ENCODE data around the gene CDH4.

DNA sequence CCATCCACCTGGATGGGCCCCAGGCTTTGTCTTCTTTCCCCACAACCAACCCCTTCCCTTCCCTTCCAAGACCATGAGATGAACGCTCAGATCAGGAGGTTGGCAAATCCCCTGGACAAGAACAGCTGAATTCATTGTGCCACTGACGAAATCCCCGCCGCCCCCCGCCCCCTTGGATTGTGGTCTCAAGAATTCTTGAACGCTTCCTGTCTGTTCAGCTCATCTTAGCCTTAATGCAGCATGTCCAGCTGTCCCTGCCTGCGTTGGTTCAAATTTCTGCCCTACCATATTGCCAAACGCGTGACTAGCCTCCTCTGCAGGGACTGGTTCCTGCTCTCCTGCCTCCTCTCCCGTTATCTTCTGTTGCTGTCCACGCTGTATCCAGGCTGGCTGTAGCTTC is 133.2 kb downstream of the CDH4 start:
- TF ChIP-seq, protein P1, sequence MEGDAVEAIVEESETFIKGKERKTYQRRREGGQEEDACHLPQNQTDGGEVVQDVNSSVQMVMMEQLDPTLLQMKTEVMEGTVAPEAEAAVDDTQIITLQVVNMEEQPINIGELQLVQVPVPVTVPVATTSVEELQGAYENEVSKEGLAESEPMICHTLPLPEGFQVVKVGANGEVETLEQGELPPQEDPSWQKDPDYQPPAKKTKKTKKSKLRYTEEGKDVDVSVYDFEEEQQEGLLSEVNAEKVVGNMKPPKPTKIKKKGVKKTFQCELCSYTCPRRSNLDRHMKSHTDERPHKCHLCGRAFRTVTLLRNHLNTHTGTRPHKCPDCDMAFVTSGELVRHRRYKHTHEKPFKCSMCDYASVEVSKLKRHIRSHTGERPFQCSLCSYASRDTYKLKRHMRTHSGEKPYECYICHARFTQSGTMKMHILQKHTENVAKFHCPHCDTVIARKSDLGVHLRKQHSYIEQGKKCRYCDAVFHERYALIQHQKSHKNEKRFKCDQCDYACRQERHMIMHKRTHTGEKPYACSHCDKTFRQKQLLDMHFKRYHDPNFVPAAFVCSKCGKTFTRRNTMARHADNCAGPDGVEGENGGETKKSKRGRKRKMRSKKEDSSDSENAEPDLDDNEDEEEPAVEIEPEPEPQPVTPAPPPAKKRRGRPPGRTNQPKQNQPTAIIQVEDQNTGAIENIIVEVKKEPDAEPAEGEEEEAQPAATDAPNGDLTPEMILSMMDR (optimal IDR thresholded peaks at IDR 0.05 in 1 of 3, IDR thresholded peaks at IDR 0.05 in 1 of 3, conservative IDR thresholded peaks at IDR 0.05 in 1 of 3; ENCODE audit: extremely low read depth in 1 of 3, insufficient read depth in 2 of 3, low read length in 3 of 3), result no peak
- TF ChIP-seq EZH2 (IDR thresholded peaks at IDR 0.05; ENCODE audit: low read length), result no peak

Measured in keratinocyte (primary cell).